Caco-2 (cell line): Measurements from ENCODE around the gene WWOX. TPM values are rescaled to one million over a fixed set of nuclear protein-coding genes. Genes with fewer than 3 reads are reported as not detected.

Experiments used
- BruUV-seq: library from RNA; stranded (reverse); fragments of 400-500 nt; replicated peaks from 2 replicates; lab custom pipeline; 2021; lab: Mats Ljungman, UMichigan
- CTCF ChIA-PET: fragments of 300-600 bp; sonication (Branson Sonifier 250); formaldehyde crosslinking; loops from one replicate; lab custom pipeline; 2022; ENCODE audit warnings: antibody characterized with exemption; lab: Charles Lee
- POLR2A ChIA-PET: fragments of 300-600 bp; sonication (Branson Sonifier 250); formaldehyde crosslinking; loops from one replicate; lab custom pipeline; 2022; ENCODE audit warnings: antibody characterized with exemption; lab: Charles Lee
- DNase-seq, 2 experiments: peaks; one replicate each; pipeline versions ENCODE4 v3.0.0 to v3.0.0-alpha.2; 2020 to 2022
- H3K27me3 ChIP-seq: replicated peaks from 2 replicates; pipeline ENCODE4 v1.6.0; 2011; ENCODE audit warnings: low read length; ENCODE audit not compliant: control insufficient read depth, insufficient read depth
- H3K36me3 ChIP-seq: 2 replicates; pipeline ENCODE4 v1.5.1; 2011; ENCODE audit warnings: low read length; ENCODE audit not compliant: control insufficient read depth, insufficient read depth
- H3K4me1 ChIP-seq: fragments of 250-450 bp; sonication (Bioruptor Pico); 2 replicates; pipeline ENCODE4 v1.5.1; 2020; ENCODE audit warnings: mild to moderate bottlenecking
- H3K4me3 ChIP-seq: 2 replicates; pipeline ENCODE4 v1.5.1; 2011; ENCODE audit warnings: low read depth, mild to moderate bottlenecking, control low read depth, low read length
- H3K9me3 ChIP-seq: fragments of 250-450 bp; sonication (Bioruptor Pico); 2 replicates; pipeline ENCODE4 v1.5.1; 2020; ENCODE audit warnings: mild to moderate bottlenecking, moderate library complexity
- H3K27ac Mint-ChIP-seq: one replicate; pipeline ENCODE4 v1.8.0; 2022; ENCODE audit warnings: mixed read lengths; ENCODE audit not compliant: unreplicated experiment
- H3K27me3 Mint-ChIP-seq: one replicate; pipeline ENCODE4 v1.8.0; 2022; ENCODE audit warnings: mixed read lengths; ENCODE audit not compliant: insufficient read depth, unreplicated experiment
- H3K36me3 Mint-ChIP-seq: one replicate; pipeline ENCODE4 v1.8.0; 2022; ENCODE audit warnings: mild to moderate bottlenecking, mixed read lengths; ENCODE audit not compliant: insufficient read depth, unreplicated experiment
- H3K4me1 Mint-ChIP-seq: one replicate; pipeline ENCODE4 v1.8.0; 2022; ENCODE audit warnings: low read depth, mixed read lengths; ENCODE audit not compliant: unreplicated experiment
- H3K4me3 Mint-ChIP-seq: one replicate; pipeline ENCODE4 v1.8.0; 2022; ENCODE audit warnings: mild to moderate bottlenecking, moderate library complexity, mixed read lengths; ENCODE audit not compliant: unreplicated experiment
- H3K9me3 Mint-ChIP-seq: one replicate; pipeline ENCODE4 v1.8.0; 2022; ENCODE audit warnings: mixed read lengths; ENCODE audit not compliant: unreplicated experiment
- intact Hi-C: fragments of 100-400 bp; cut with micrococcal nuclease; formaldehyde crosslinking; loops from one replicate; pipeline ENCODE4 v1.10.0; 2022; ENCODE audit not compliant: unreplicated experiment
- total RNA-seq: library from RNA; stranded (reverse); gene quantifications from 2 replicates; pipeline ENCODE4 v1.2.3, GENCODE V29; 2022
- TF ChIP-seq, protein P1 (sequence below), 2 experiments: fragments of 200-600 bp in 1 of 2; IDR thresholded peaks; 1 replicate in 1 of 2; 2 replicates in 1 of 2; pipeline versions ENCODE4 v1.5.1 to v1.8.0; 2011 to 2022; ENCODE audit warnings: antibody characterized with exemption in 1 of 2, control low read depth in 1 of 2, inconsistent platforms in 1 of 2, low read depth in 1 of 2, low read length in 1 of 2, mild to moderate bottlenecking in 1 of 2, moderate library complexity in 1 of 2; ENCODE audit not compliant: insufficient read depth in 1 of 2, severe bottlenecking in 1 of 2, unreplicated experiment in 1 of 2

The WWOX gene
- total RNA-seq, 1 experiment from 2014 or later = 45.0 TPM

- Mint-ChIP-seq H3K36me3 (no peaks in the 10 kb centered on the region), H3K4me3 (no peak overlapping the region), H3K27ac (no peak overlapping the region), H3K4me1 (no peaks in the 10 kb centered on the region), H3K27me3 (no peaks in the 10 kb centered on the region), H3K9me3 (no peaks in the 10 kb centered on the region)
- intact Hi-C loops = loop anchor here (10.0 kb wide), 1 partner anchor 654 kb away; no protein-coding TSS in a partner anchor
- no peaks in the 10 kb centered on the region for H3K9me3 ChIP-seq
- TF ChIP-seq, protein P1, sequence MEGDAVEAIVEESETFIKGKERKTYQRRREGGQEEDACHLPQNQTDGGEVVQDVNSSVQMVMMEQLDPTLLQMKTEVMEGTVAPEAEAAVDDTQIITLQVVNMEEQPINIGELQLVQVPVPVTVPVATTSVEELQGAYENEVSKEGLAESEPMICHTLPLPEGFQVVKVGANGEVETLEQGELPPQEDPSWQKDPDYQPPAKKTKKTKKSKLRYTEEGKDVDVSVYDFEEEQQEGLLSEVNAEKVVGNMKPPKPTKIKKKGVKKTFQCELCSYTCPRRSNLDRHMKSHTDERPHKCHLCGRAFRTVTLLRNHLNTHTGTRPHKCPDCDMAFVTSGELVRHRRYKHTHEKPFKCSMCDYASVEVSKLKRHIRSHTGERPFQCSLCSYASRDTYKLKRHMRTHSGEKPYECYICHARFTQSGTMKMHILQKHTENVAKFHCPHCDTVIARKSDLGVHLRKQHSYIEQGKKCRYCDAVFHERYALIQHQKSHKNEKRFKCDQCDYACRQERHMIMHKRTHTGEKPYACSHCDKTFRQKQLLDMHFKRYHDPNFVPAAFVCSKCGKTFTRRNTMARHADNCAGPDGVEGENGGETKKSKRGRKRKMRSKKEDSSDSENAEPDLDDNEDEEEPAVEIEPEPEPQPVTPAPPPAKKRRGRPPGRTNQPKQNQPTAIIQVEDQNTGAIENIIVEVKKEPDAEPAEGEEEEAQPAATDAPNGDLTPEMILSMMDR (IDR thresholded peaks at IDR 0.05; ENCODE audit: insufficient read depth in 1 of 2, low read depth in 1 of 2, low read length in 1 of 2, severe bottlenecking in 1 of 2, unreplicated experiment in 1 of 2) = no peak
- H3K36me3 ChIP-seq = no peaks in the 10 kb centered on the region
- no TSS peak for BruUV-seq
- H3K4me1 ChIP-seq = no peaks in the 10 kb centered on the region
- POLR2A ChIA-PET = interaction anchor here (0.5 to 0.6 kb wide), 2 partner anchors 94 to 267 kb away, joined by 3 to 4 read pairs; no protein-coding TSS in a partner anchor
- no peaks in the 10 kb centered on the region for H3K27me3 ChIP-seq
- DNase-seq = peak; percentile 43 to 44
- CTCF ChIA-PET = no interaction called here
- H3K4me3 ChIP-seq = no peak overlapping the region
Measured at GRCh38 chr16:78778101-78779004, 678.9 kb downstream of the WWOX start.

GRCh38 chr16:78780808-78781207, 681.4 kb downstream of the WWOX start:
- TF ChIP-seq, protein P1 (IDR thresholded peaks at IDR 0.05; ENCODE audit: insufficient read depth in 1 of 2, low read depth in 1 of 2, low read length in 1 of 2, severe bottlenecking in 1 of 2, unreplicated experiment in 1 of 2) = no peak
- POLR2A ChIA-PET = no interaction called here
- no peaks in the 10 kb centered on the region for H3K27me3 Mint-ChIP-seq

GRCh38 chr16:78782572-78782971, 683.1 kb downstream of the WWOX start:
- no peak for DNase-seq
- Mint-ChIP-seq H3K9me3 (no peaks in the 10 kb centered on the region), H3K27me3 (no peaks in the 10 kb centered on the region), H3K4me3 (no peak overlapping the region), H3K36me3 (no peaks in the 10 kb centered on the region), H3K27ac (no peak overlapping the region), H3K4me1 (no peaks in the 10 kb centered on the region)
- no peaks in the 10 kb centered on the region; the same call in 1 of the 2 replicates for H3K4me1 ChIP-seq
- TF ChIP-seq, protein P1 (IDR thresholded peaks at IDR 0.05; ENCODE audit: insufficient read depth in 1 of 2, low read depth in 1 of 2, low read length in 1 of 2, severe bottlenecking in 1 of 2, unreplicated experiment in 1 of 2) = no peak
- no peaks in the 10 kb centered on the region for H3K9me3 ChIP-seq
- no peaks in the 10 kb centered on the region for H3K36me3 ChIP-seq
- H3K27me3 ChIP-seq = no peaks in the 10 kb centered on the region
- ChIA-PET CTCF (no interaction called here), POLR2A (no interaction called here)
- intact Hi-C loops = no loop called here
- no peak overlapping the region for H3K4me3 ChIP-seq
- no TSS peak for BruUV-seq

More at GRCh38 chr16:78780808-78781207, 681.4 kb downstream of the WWOX start:
- intact Hi-C loops = no loop called here
- Histone ChIP-seq H3K27me3 (no peaks in the 10 kb centered on the region), H3K4me1 (no peaks in the 10 kb centered on the region; the same call in 1 of the 2 replicates), H3K4me3 (no peak overlapping the region), H3K36me3 (no peaks in the 10 kb centered on the region), H3K9me3 (no peaks in the 10 kb centered on the region)
- no TSS peak for BruUV-seq
- no peaks in the 10 kb centered on the region for H3K9me3 Mint-ChIP-seq
- no peaks in the 10 kb centered on the region for H3K36me3 Mint-ChIP-seq
- H3K4me3 Mint-ChIP-seq = no peak overlapping the region
- no peak overlapping the region for H3K27ac Mint-ChIP-seq
- no peak for DNase-seq
- no peaks in the 10 kb centered on the region for H3K4me1 Mint-ChIP-seq
- CTCF ChIA-PET = no interaction called here
